GM23338 (cell line): Measurements from ENCODE around the gene STRA8.

Experiments used
- CREB1 ChIP-seq: fragments of 250-450 bp; sonication (Bioruptor Pico); IDR thresholded peaks from 2 replicates; pipeline ENCODE4 v1.5.0; 2020; ENCODE audit warnings: low read depth, mild to moderate bottlenecking, moderate library complexity
- EZH2 ChIP-seq: fragments of 200-600 bp; sonication (generic); IDR thresholded peaks from one replicate; pipeline ENCODE4 v1.8.0; 2017; ENCODE audit warnings: antibody characterized with exemption, mild to moderate bottlenecking, low read depth; ENCODE audit not compliant: unreplicated experiment
- EZH2phosphoT487 ChIP-seq: fragments of 200-600 bp; sonication (generic); IDR thresholded peaks from one replicate; pipeline ENCODE4 v1.8.1; 2018; ENCODE audit warnings: antibody characterized with exemption; ENCODE audit not compliant: unreplicated experiment
- POLR2AphosphoS5 ChIP-seq: IDR thresholded peaks from 2 replicates; pipeline ENCODE4 v1.6.1; 2016; ENCODE audit warnings: antibody characterized with exemption, low read depth
- STAT1 ChIP-seq: IDR thresholded peaks from one replicate; pipeline ENCODE4 v1.6.1; 2016; ENCODE audit warnings: antibody characterized with exemption; ENCODE audit not compliant: unreplicated experiment
- ZNF114 ChIP-seq: fragments of 250-450 bp; sonication (Bioruptor Pico); IDR thresholded peaks from 2 replicates; pipeline ENCODE4 v1.5.0; 2020; ENCODE audit warnings: mild to moderate bottlenecking, moderate library complexity
- ZNF331 ChIP-seq: fragments of 250-450 bp; sonication (Bioruptor Pico); IDR thresholded peaks from 2 replicates; pipeline ENCODE4 v1.5.0; 2020; ENCODE audit warnings: low read depth, mild to moderate bottlenecking, moderate library complexity
- TF ChIP-seq, protein P1 (sequence below), 2 experiments: fragments of 200-600 bp in 1 of 2; sonication (generic) in 1 of 2; conservative IDR thresholded peaks; 2 replicates each; pipeline versions ENCODE4 v1.5.1 to v1.6.1; 2016 to 2017; ENCODE audit warnings: antibody characterized with exemption in 2 of 2, low read depth in 2 of 2, mild to moderate bottlenecking in 2 of 2, moderate library complexity in 1 of 2
- TF ChIP-seq, protein P2 (sequence below): IDR thresholded peaks from one replicate; pipeline ENCODE4 v1.6.1; 2018; ENCODE audit warnings: antibody characterized with exemption; ENCODE audit not compliant: unreplicated experiment

DNA sequence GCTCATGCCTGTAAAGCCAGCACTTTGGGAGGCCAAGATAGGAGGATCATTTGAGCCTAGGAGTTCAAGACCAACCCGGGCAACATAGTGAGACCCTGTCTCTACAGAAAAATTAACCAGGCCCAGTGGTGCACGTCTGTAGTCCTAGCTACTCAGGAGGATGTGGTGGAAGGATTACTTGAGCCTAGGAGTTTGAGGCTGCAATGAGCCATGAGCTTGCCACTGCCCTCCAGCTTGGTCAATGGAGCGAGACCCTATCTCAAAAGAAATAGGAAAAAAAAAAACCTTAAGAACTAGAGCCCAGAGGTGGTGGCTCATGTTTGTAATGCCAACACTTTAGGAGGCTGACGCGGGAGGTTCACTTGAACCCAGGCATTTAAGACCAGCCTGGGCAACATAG lies 2.2 kb downstream of the STRA8 start:
- TF ChIP-seq, protein P1, sequence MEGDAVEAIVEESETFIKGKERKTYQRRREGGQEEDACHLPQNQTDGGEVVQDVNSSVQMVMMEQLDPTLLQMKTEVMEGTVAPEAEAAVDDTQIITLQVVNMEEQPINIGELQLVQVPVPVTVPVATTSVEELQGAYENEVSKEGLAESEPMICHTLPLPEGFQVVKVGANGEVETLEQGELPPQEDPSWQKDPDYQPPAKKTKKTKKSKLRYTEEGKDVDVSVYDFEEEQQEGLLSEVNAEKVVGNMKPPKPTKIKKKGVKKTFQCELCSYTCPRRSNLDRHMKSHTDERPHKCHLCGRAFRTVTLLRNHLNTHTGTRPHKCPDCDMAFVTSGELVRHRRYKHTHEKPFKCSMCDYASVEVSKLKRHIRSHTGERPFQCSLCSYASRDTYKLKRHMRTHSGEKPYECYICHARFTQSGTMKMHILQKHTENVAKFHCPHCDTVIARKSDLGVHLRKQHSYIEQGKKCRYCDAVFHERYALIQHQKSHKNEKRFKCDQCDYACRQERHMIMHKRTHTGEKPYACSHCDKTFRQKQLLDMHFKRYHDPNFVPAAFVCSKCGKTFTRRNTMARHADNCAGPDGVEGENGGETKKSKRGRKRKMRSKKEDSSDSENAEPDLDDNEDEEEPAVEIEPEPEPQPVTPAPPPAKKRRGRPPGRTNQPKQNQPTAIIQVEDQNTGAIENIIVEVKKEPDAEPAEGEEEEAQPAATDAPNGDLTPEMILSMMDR (conservative IDR thresholded peaks at IDR 0.05; ENCODE audit: low read depth in 2 of 2): no peak
- TF ChIP-seq ZNF331 (no peak), EZH2 (no peak), EZH2phosphoT487 (no peak), CREB1 (CRISPR knock-in tag) (no peak), POLR2AphosphoS5 (no peak), ZNF114 (no peak), STAT1 (no peak)
- TF ChIP-seq, protein P2, sequence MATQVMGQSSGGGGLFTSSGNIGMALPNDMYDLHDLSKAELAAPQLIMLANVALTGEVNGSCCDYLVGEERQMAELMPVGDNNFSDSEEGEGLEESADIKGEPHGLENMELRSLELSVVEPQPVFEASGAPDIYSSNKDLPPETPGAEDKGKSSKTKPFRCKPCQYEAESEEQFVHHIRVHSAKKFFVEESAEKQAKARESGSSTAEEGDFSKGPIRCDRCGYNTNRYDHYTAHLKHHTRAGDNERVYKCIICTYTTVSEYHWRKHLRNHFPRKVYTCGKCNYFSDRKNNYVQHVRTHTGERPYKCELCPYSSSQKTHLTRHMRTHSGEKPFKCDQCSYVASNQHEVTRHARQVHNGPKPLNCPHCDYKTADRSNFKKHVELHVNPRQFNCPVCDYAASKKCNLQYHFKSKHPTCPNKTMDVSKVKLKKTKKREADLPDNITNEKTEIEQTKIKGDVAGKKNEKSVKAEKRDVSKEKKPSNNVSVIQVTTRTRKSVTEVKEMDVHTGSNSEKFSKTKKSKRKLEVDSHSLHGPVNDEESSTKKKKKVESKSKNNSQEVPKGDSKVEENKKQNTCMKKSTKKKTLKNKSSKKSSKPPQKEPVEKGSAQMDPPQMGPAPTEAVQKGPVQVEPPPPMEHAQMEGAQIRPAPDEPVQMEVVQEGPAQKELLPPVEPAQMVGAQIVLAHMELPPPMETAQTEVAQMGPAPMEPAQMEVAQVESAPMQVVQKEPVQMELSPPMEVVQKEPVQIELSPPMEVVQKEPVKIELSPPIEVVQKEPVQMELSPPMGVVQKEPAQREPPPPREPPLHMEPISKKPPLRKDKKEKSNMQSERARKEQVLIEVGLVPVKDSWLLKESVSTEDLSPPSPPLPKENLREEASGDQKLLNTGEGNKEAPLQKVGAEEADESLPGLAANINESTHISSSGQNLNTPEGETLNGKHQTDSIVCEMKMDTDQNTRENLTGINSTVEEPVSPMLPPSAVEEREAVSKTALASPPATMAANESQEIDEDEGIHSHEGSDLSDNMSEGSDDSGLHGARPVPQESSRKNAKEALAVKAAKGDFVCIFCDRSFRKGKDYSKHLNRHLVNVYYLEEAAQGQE: no peak
